Astrocyte (in vitro differentiated cells and primary cell): ENCODE measurements around the gene KCNMA1. TPM values are rescaled to one million over a fixed set of nuclear protein-coding genes. Genes with fewer than 3 reads are reported as not detected.
A peak's percentile ranks its signal among the peaks of the same experiment; 100 is the strongest.

ENCODE experiments used
- DNase-seq: peaks from one replicate; pipeline ENCODE4 v3.0.0-alpha.2; 2010; ENCODE audit warnings: low read depth
- FAIRE-seq: peaks from 2 replicates; lab custom pipeline; 2011; peaks lifted over from hg19 to GRCh38; lab: Jason Lieb, UNC
- H2AFZ ChIP-seq: 2 replicates; pipeline ENCODE4 v1.6.0; 2012; ENCODE audit warnings: low read depth, low read length, inconsistent platforms
- H3K27ac ChIP-seq: 2 replicates; pipeline ENCODE4 v1.5.1; 2011; ENCODE audit warnings: low read depth, low read length, inconsistent platforms
- H3K27me3 ChIP-seq: 2 replicates; pipeline ENCODE4 v1.6.0; 2011; ENCODE audit warnings: low read length, inconsistent platforms; ENCODE audit not compliant: insufficient read depth
- H3K36me3 ChIP-seq: 2 replicates; pipeline ENCODE4 v1.5.1; 2011; ENCODE audit warnings: low read length, inconsistent platforms; ENCODE audit not compliant: insufficient read depth
- H3K4me1 ChIP-seq: 2 replicates; pipeline ENCODE4 v1.5.1; 2011; ENCODE audit warnings: low read length, inconsistent platforms; ENCODE audit not compliant: insufficient read depth
- H3K4me2 ChIP-seq: 2 replicates; pipeline ENCODE4 v1.6.0; 2012; ENCODE audit warnings: low read length, inconsistent platforms
- H3K4me3 ChIP-seq: 2 replicates; pipeline ENCODE4 v1.5.1; 2011; ENCODE audit warnings: low read depth, mild to moderate bottlenecking, low read length, inconsistent platforms; ENCODE audit not compliant: insufficient read depth
- H3K79me2 ChIP-seq: 2 replicates; pipeline ENCODE4 v1.6.0; 2012; ENCODE audit warnings: mild to moderate bottlenecking, low read length, inconsistent platforms; ENCODE audit not compliant: insufficient read depth
- H3K9ac ChIP-seq: 2 replicates; pipeline ENCODE4 v1.6.0; 2012; ENCODE audit warnings: mild to moderate bottlenecking, low read length, inconsistent platforms
- H3K9me3 ChIP-seq: 2 replicates; pipeline ENCODE4 v1.5.1; 2012; ENCODE audit warnings: low read depth, mild to moderate bottlenecking, low read length, inconsistent platforms; ENCODE audit not compliant: insufficient read depth
- H4K20me1 ChIP-seq: 2 replicates; pipeline ENCODE4 v1.6.0; 2012; ENCODE audit warnings: low read length, inconsistent platforms; ENCODE audit not compliant: insufficient read depth
- H3K27ac Mint-ChIP-seq: one replicate; pipeline ENCODE4 v1.8.0; 2021; ENCODE audit warnings: mild to moderate bottlenecking, mixed read lengths; ENCODE audit not compliant: unreplicated experiment
- H3K27me3 Mint-ChIP-seq: one replicate; pipeline ENCODE4 v1.8.0; 2021; ENCODE audit warnings: low read depth, mixed read lengths; ENCODE audit not compliant: unreplicated experiment
- H3K36me3 Mint-ChIP-seq: one replicate; pipeline ENCODE4 v1.8.0; 2021; ENCODE audit warnings: low read depth, mixed read lengths; ENCODE audit not compliant: unreplicated experiment
- H3K4me1 Mint-ChIP-seq: one replicate; pipeline ENCODE4 v1.8.0; 2021; ENCODE audit warnings: low read depth, mixed read lengths; ENCODE audit not compliant: unreplicated experiment
- H3K4me3 Mint-ChIP-seq: one replicate; pipeline ENCODE4 v1.8.0; 2021; ENCODE audit warnings: mild to moderate bottlenecking, moderate library complexity, mixed read lengths; ENCODE audit not compliant: unreplicated experiment
- H3K9me3 Mint-ChIP-seq: one replicate; pipeline ENCODE4 v1.8.0; 2021; ENCODE audit warnings: mild to moderate bottlenecking, mixed read lengths; ENCODE audit not compliant: unreplicated experiment
- EZH2 ChIP-seq: IDR thresholded peaks from 2 replicates; pipeline ENCODE4 v1.6.1; 2012; ENCODE audit warnings: mild to moderate bottlenecking, low read length, inconsistent platforms; ENCODE audit not compliant: insufficient read depth
- total RNA-seq: library from RNA; stranded (reverse); gene quantifications from 2 replicates; pipeline ENCODE4 v1.2.1, GENCODE V29; 2021
- TF ChIP-seq, protein P1 (sequence below): IDR thresholded peaks from 2 replicates; pipeline ENCODE4 v1.5.1; 2011; ENCODE audit warnings: low read depth, mild to moderate bottlenecking, inconsistent platforms, low read length, moderate library complexity; ENCODE audit not compliant: insufficient read depth

Gene KCNMA1
- total RNA-seq, 1 donor from 2014 or later, result 45.8 TPM

DNA sequence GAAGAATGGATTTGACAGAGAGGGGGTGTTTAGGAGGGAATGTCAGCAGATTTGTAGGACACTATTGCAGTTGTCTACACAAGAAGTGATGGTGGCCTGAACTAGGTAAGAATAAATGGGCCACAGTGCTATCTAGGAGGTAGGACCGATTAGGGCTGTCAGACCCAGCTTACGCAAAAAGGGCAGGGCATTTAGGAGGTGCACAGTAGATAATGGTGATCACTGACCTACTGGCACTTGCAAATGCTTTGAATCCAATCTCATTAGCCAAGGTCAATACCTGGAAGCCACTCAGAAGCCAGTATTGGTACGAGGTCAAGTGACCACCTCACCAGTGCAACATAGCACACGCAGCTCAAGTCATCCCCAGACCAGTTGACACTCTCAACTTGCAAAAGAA is 330.9 kb downstream of the KCNMA1 start:
- Histone ChIP-seq H2AFZ (no peak overlapping the region), H3K36me3 (no peaks in the 10 kb centered on the region), H3K9ac (no peak overlapping the region), H3K27me3 (no peaks in the 10 kb centered on the region), H3K79me2 (no peaks in the 10 kb centered on the region), H4K20me1 (no peaks in the 10 kb centered on the region), H3K4me2 (peak overlapping the region; percentile 46), H3K4me3 (no peak overlapping the region), H3K9me3 (peaks cover 4% of the 10 kb centered on the region), H3K4me1 (peaks cover 16% of the 10 kb centered on the region), H3K27ac (no peak overlapping the region)
- DNase-seq, result no peak
- Mint-ChIP-seq H3K4me3 (no peak overlapping the region), H3K36me3 (peaks cover 6% of the 10 kb centered on the region), H3K27ac (no peak overlapping the region), H3K9me3 (no peaks in the 10 kb centered on the region), H3K4me1 (peaks cover 35% of the 10 kb centered on the region), H3K27me3 (no peaks in the 10 kb centered on the region)
- TF ChIP-seq EZH2, result no peak
- TF ChIP-seq, protein P1, sequence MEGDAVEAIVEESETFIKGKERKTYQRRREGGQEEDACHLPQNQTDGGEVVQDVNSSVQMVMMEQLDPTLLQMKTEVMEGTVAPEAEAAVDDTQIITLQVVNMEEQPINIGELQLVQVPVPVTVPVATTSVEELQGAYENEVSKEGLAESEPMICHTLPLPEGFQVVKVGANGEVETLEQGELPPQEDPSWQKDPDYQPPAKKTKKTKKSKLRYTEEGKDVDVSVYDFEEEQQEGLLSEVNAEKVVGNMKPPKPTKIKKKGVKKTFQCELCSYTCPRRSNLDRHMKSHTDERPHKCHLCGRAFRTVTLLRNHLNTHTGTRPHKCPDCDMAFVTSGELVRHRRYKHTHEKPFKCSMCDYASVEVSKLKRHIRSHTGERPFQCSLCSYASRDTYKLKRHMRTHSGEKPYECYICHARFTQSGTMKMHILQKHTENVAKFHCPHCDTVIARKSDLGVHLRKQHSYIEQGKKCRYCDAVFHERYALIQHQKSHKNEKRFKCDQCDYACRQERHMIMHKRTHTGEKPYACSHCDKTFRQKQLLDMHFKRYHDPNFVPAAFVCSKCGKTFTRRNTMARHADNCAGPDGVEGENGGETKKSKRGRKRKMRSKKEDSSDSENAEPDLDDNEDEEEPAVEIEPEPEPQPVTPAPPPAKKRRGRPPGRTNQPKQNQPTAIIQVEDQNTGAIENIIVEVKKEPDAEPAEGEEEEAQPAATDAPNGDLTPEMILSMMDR, result no peak
- no peak for FAIRE-seq

DNA sequence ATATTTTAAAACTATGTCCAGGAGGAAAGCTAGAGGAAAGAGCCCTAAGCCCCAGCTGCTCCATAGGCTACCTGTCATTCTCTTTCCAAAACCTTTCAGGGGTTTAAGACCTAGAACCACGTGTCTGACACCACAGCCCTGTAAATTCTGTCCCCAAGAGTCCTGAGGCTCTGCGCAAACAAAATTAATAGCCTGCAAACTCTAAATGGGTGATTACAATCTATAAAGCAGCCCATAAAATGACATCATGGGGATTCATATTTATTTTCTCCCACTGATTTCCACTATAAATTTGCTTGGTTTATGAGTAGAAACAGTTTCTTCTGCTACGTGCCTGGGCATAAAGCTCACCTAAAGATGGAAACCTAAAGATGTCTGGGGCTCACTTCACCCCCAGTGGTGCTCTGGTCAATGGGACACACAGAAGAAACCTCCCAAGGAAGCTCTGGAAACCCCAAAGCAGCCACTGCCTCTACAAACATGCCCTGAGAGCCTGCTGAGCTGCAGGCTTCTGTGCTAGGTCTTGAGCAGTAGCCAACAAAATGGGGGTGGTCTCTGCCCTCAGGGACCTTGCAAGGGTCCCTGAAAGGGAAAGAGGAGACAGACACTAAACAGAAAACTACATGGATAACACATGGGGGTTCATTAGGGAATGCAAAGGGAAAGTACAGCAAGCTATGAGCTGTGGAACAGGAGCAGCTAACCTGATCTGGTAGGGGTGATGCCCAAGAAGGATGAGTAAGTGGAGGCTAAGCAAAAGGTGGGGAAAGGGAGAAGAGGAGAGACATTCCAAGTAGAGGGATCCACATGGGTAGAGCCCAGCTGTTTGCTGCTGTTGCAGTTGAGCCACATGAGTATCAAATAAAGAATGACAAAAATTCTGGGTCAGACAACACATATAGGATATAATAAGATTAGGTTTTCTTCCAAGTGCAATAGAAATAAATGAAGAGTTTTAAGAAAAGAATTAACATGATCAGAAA is 331.7 kb downstream of the KCNMA1 start:
- Histone ChIP-seq H3K27ac (no peak overlapping the region), H3K27me3 (no peaks in the 10 kb centered on the region), H3K4me3 (no peak overlapping the region), H3K36me3 (no peaks in the 10 kb centered on the region), H3K4me2 (peak overlapping the region; percentile 46), H3K4me1 (peaks cover 21% of the 10 kb centered on the region), H2AFZ (no peak overlapping the region), H3K79me2 (no peaks in the 10 kb centered on the region), H3K9ac (no peak overlapping the region), H3K9me3 (peaks cover 4% of the 10 kb centered on the region), H4K20me1 (no peaks in the 10 kb centered on the region)
- H3K36me3 Mint-ChIP-seq, result peaks cover 6% of the 10 kb centered on the region
- TF ChIP-seq, protein P1, result no peak
- TF ChIP-seq EZH2, result no peak
- DNase-seq (peak; percentile 28), FAIRE-seq (peak; percentile 71)
- H3K4me3 Mint-ChIP-seq, result no peak overlapping the region
- peaks cover 40% of the 10 kb centered on the region for H3K4me1 Mint-ChIP-seq
- no peaks in the 10 kb centered on the region for H3K27me3 Mint-ChIP-seq
- no peak overlapping the region for H3K27ac Mint-ChIP-seq
- H3K9me3 Mint-ChIP-seq, result peaks cover 2% of the 10 kb centered on the region

DNA sequence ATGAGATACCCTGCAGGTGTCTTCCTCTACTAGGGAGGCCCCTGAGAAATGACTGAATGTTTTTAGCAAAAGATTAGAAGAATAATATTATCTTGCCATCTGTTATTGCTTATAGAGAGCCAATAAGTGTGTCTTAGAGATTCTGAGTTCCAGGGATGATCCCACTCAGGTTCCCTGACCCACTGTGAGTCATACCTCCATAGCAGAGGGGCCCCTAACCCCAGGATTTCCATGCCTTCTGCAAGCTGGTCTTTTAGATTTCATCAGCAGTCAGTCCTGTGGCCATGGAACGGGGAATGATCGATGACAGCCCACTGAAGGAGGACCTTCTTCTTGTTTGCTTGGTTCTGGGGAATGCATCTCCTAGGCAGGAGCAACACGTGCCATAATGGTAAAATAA is 333.4 kb downstream of the KCNMA1 start:
- Histone ChIP-seq H3K27me3 (no peaks in the 10 kb centered on the region), H3K27ac (no peak overlapping the region), H3K79me2 (no peaks in the 10 kb centered on the region), H3K4me3 (no peak overlapping the region), H3K36me3 (no peaks in the 10 kb centered on the region), H3K4me2 (no peak overlapping the region), H4K20me1 (no peaks in the 10 kb centered on the region), H3K4me1 (peaks cover 25% of the 10 kb centered on the region), H3K9ac (no peak overlapping the region), H2AFZ (no peak overlapping the region), H3K9me3 (peaks cover 4% of the 10 kb centered on the region)
- H3K4me3 Mint-ChIP-seq, result no peak overlapping the region
- DNase-seq (no peak), FAIRE-seq (no peak)
- H3K27ac Mint-ChIP-seq, result no peak overlapping the region
- peaks cover 2% of the 10 kb centered on the region for H3K9me3 Mint-ChIP-seq
- peaks cover 26% of the 10 kb centered on the region for H3K4me1 Mint-ChIP-seq
- H3K36me3 Mint-ChIP-seq, result peaks cover 6% of the 10 kb centered on the region
- TF ChIP-seq, protein P1, result no peak
- TF ChIP-seq EZH2, result no peak
- no peaks in the 10 kb centered on the region for H3K27me3 Mint-ChIP-seq
